Measurements from ENCODE around the gene DRC7.

GRCh38 chr16:57774705-57775285 is 80.2 kb downstream of the DRC7 start:
- TF ChIP-seq, protein P1, sequence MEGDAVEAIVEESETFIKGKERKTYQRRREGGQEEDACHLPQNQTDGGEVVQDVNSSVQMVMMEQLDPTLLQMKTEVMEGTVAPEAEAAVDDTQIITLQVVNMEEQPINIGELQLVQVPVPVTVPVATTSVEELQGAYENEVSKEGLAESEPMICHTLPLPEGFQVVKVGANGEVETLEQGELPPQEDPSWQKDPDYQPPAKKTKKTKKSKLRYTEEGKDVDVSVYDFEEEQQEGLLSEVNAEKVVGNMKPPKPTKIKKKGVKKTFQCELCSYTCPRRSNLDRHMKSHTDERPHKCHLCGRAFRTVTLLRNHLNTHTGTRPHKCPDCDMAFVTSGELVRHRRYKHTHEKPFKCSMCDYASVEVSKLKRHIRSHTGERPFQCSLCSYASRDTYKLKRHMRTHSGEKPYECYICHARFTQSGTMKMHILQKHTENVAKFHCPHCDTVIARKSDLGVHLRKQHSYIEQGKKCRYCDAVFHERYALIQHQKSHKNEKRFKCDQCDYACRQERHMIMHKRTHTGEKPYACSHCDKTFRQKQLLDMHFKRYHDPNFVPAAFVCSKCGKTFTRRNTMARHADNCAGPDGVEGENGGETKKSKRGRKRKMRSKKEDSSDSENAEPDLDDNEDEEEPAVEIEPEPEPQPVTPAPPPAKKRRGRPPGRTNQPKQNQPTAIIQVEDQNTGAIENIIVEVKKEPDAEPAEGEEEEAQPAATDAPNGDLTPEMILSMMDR (IDR thresholded peaks at IDR 0.05), result no peak
- TF ChIP-seq ZFX (IDR thresholded peaks at IDR 0.05; ENCODE audit: borderline replicate concordance), result no peak

Data from 22Rv1 (cell line).